Brain pericyte (primary cell): Measurements from ENCODE around the gene ITPR2.

ENCODE experiments used
- DNase-seq: peaks from one replicate; pipeline ENCODE4 v3.0.0-alpha.2; 2012; ENCODE audit warnings: low read depth, low spot score

The ITPR2 gene

GRCh38 chr12:26298785-26299621 is 534.0 kb downstream of the ITPR2 start:
- DNase-seq: peak; percentile 6

- DNase-seq: no peak
These were observed 535.5 kb downstream of the ITPR2 start for GRCh38 chr12:26297396-26298070.

GRCh38 chr12:26295001-26295400 is 538.0 kb downstream of the ITPR2 start:
- DNase-seq: no peak

- DNase-seq: no peak
These were observed 539.4 kb downstream of the ITPR2 start for GRCh38 chr12:26293612-26294011.

GRCh38 chr12:26292596-26292995 is 540.4 kb downstream of the ITPR2 start:
- no peak for DNase-seq

GRCh38 chr12:26290565-26290964 is 542.4 kb downstream of the ITPR2 start:
- no peak for DNase-seq

GRCh38 chr12:26287671-26288381 is 545.2 kb downstream of the ITPR2 start:
- no peak for DNase-seq
